Mesenchymal stem cell (in vitro differentiated cells and primary cell): ENCODE data around the gene ATP10A.
A peak's percentile ranks its signal among the peaks of the same experiment; 100 is the strongest.

ENCODE experiments used
- DNase-seq: peaks from one replicate; pipeline ENCODE4 v3.0.0-alpha.2; 2013
- H2AFZ ChIP-seq: one replicate; pipeline ENCODE4 v1.6.1; 2013; ENCODE audit warnings: low read depth, mild to moderate bottlenecking, control low read depth, inconsistent platforms, low read length, moderate library complexity
- H2AK5ac ChIP-seq: 2 replicates; pipeline ENCODE4 v1.6.1; 2013; ENCODE audit warnings: low read length, moderate library complexity, mild to moderate bottlenecking, inconsistent platforms; ENCODE audit not compliant: severe bottlenecking
- H2BK120ac ChIP-seq: one replicate; pipeline ENCODE4 v1.6.1; 2013; ENCODE audit warnings: low read depth, mild to moderate bottlenecking, inconsistent platforms, low read length, moderate library complexity
- H2BK12ac ChIP-seq, 2 experiments: one replicate each; pipeline ENCODE4 v1.6.1; 2013; ENCODE audit warnings: inconsistent platforms in 2 of 2, low read length in 2 of 2, mild to moderate bottlenecking in 2 of 2, moderate library complexity in 2 of 2, control low read depth in 1 of 2
- H2BK15ac ChIP-seq: one replicate; pipeline ENCODE4 v1.6.1; 2013; ENCODE audit warnings: mild to moderate bottlenecking, low read depth, inconsistent platforms; ENCODE audit not compliant: poor library complexity, severe bottlenecking
- H2BK5ac ChIP-seq: 2 replicates; pipeline ENCODE4 v1.6.1; 2013; ENCODE audit warnings: low read depth, mild to moderate bottlenecking, low read length, control low read depth, inconsistent platforms; ENCODE audit not compliant: poor library complexity, severe bottlenecking
- H3K14ac ChIP-seq, 2 experiments: one replicate each; pipeline ENCODE4 v1.6.1; 2013; ENCODE audit warnings: inconsistent platforms in 2 of 2, low read length in 2 of 2, control low read depth in 1 of 2, mild to moderate bottlenecking in 1 of 2, moderate library complexity in 1 of 2
- H3K18ac ChIP-seq, 2 experiments: one replicate each; pipeline ENCODE4 v1.6.1; 2013; ENCODE audit warnings: inconsistent platforms in 2 of 2, low read length in 2 of 2, control low read depth in 1 of 2, low read depth in 1 of 2, mild to moderate bottlenecking in 1 of 2
- H3K23ac ChIP-seq, 2 experiments: one replicate each; pipeline ENCODE4 v1.6.1; 2013; ENCODE audit warnings: inconsistent platforms in 2 of 2, low read length in 2 of 2, mild to moderate bottlenecking in 2 of 2, moderate library complexity in 2 of 2, control low read depth in 1 of 2
- H3K27ac ChIP-seq: 2 replicates; pipeline ENCODE4 v1.5.1; 2013; ENCODE audit warnings: mild to moderate bottlenecking, moderate library complexity, low read length, control low read depth, inconsistent platforms; ENCODE audit not compliant: poor library complexity, severe bottlenecking
- H3K27me3 ChIP-seq, 2 experiments: 2 replicates each; pipeline versions ENCODE4 v1.6.1 to v1.7.0; 2013; ENCODE audit warnings: low read length in 2 of 2, mild to moderate bottlenecking in 2 of 2, moderate library complexity in 2 of 2, control low read depth in 1 of 2, inconsistent platforms in 1 of 2; ENCODE audit not compliant: control insufficient read depth in 1 of 2, insufficient read depth in 1 of 2
- H3K36me3 ChIP-seq, 2 experiments: 2 replicates each; pipeline versions ENCODE4 v1.6.1 to v1.7.0; 2013; ENCODE audit warnings: low read length in 2 of 2, control low read depth in 1 of 2, inconsistent platforms in 1 of 2, low read depth in 1 of 2, mild to moderate bottlenecking in 1 of 2; ENCODE audit not compliant: insufficient read depth in 2 of 2, control insufficient read depth in 1 of 2
- H3K4ac ChIP-seq, 2 experiments: one replicate each; pipeline ENCODE4 v1.6.1; 2013; ENCODE audit warnings: inconsistent platforms in 2 of 2, low read length in 2 of 2, mild to moderate bottlenecking in 2 of 2, moderate library complexity in 2 of 2, control low read depth in 1 of 2, low read depth in 1 of 2
- H3K4me1 ChIP-seq: 2 replicates; pipeline ENCODE4 v1.6.1; 2013; ENCODE audit warnings: low read depth, low read length, control low read depth; ENCODE audit not compliant: control insufficient read depth, insufficient read depth
- H3K4me2 ChIP-seq: 2 replicates; pipeline ENCODE4 v1.6.1; 2013; ENCODE audit warnings: low read length, mild to moderate bottlenecking, inconsistent platforms; ENCODE audit not compliant: poor library complexity, severe bottlenecking
- H3K4me3 ChIP-seq, 2 experiments: 2 replicates each; pipeline versions ENCODE4 v1.5.1 to v1.7.0; 2013; ENCODE audit warnings: low read length in 2 of 2, mild to moderate bottlenecking in 2 of 2, control low read depth in 1 of 2, low read depth in 1 of 2; ENCODE audit not compliant: insufficient read depth in 1 of 2
- H3K79me1 ChIP-seq: replicated peaks from 2 replicates; pipeline ENCODE4 v1.6.1; 2013; ENCODE audit warnings: mild to moderate bottlenecking, control low read depth, low read length, inconsistent platforms; ENCODE audit not compliant: poor library complexity, severe bottlenecking
- H3K9ac ChIP-seq: 2 replicates; pipeline ENCODE4 v1.7.0; 2013; ENCODE audit warnings: mild to moderate bottlenecking, low read length, moderate library complexity
- H3K9me3 ChIP-seq: 2 replicates; pipeline ENCODE4 v1.7.0; 2013; ENCODE audit warnings: mild to moderate bottlenecking, low read length; ENCODE audit not compliant: control insufficient read depth
- H4K8ac ChIP-seq: one replicate; pipeline ENCODE4 v1.6.1; 2013; ENCODE audit warnings: inconsistent platforms, mild to moderate bottlenecking, low read length, moderate library complexity
- H4K91ac ChIP-seq: one replicate; pipeline ENCODE4 v1.6.1; 2013; ENCODE audit warnings: mild to moderate bottlenecking, low read length, inconsistent platforms
- WGBS: methylation state at CpG from one replicate; pipeline ENCODE4 v1.1.7; 2013; ENCODE audit warnings: mixed read lengths; 5-methylcytosine and 5-hydroxymethylcytosine counted together

Gene ATP10A

DNA sequence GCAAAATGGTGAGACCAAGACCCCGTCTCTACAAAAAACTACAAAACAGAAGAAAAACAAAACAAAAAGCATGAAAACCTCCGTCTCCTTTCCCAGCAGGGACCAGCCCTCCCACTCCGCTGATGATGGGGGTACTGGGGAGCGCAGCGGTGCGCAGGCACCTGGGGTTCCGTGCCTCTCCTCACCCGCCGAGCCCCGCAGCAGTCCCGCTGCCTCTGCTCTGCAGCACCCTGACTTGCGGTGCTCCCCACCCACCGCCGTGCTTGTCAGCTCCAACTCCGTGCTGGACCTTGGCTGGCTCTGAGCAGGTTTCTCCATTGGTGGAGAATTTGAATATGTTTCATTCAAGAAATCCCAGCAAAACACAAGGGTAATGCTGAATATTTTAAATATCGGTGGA lies 46.7 kb upstream of the ATP10A start:
- Histone ChIP-seq H2AFZ (no peak overlapping the region), H3K9ac (no peak overlapping the region), H3K27me3 (peaks cover 0 to 4% of the 10 kb centered on the region in 2 experiments), H2BK15ac (no peak overlapping the region), H3K14ac (no peak overlapping the region), H3K18ac (no peak overlapping the region), H3K4me3 (no peak overlapping the region), H2BK120ac (no peak overlapping the region), H2AK5ac (no peak overlapping the region), H3K9me3 (peaks cover 9% of the 10 kb centered on the region), H4K8ac (no peak overlapping the region), H3K27ac (no peak overlapping the region), H2BK5ac (no peak overlapping the region), H3K79me1 (no peaks in the 10 kb centered on the region), H3K23ac (no peak overlapping the region), H2BK12ac (no peak overlapping the region), H4K91ac (no peak overlapping the region), H3K4me1 (no peaks in the 10 kb centered on the region), H3K4me2 (no peak overlapping the region), H3K36me3 (no peaks in the 10 kb centered on the region), H3K4ac (no peak overlapping the region)
- WGBS = 92% methylated on average over 14 of the region's 16 CpGs
- DNase-seq = no peak

GRCh38 chr15:25909325-25909724 lies 46.2 kb upstream of the ATP10A start:
- no peaks in the 10 kb centered on the region for H3K79me1 ChIP-seq
- H3K23ac ChIP-seq = no peak overlapping the region
- WGBS = 84% methylated on average over 21 of the region's 21 CpGs
- H2BK5ac ChIP-seq = no peak overlapping the region
- no peak overlapping the region for H3K14ac ChIP-seq
- H4K8ac ChIP-seq = no peak overlapping the region
- H2AFZ ChIP-seq = no peak overlapping the region
- no peak overlapping the region for H2BK15ac ChIP-seq
- no peak overlapping the region for H3K9ac ChIP-seq
- H3K4me2 ChIP-seq = no peak overlapping the region
- H2BK120ac ChIP-seq = no peak overlapping the region
- no peaks in the 10 kb centered on the region for H3K4me1 ChIP-seq
- H3K36me3 ChIP-seq = no peaks in the 10 kb centered on the region
- no peak overlapping the region for H3K27ac ChIP-seq
- no peak overlapping the region for H3K4me3 ChIP-seq
- DNase-seq = no peak
- peaks cover 0 to 4% of the 10 kb centered on the region in 2 experiments for H3K27me3 ChIP-seq
- no peak overlapping the region for H2AK5ac ChIP-seq
- no peak overlapping the region for H2BK12ac ChIP-seq
- H3K9me3 ChIP-seq = peaks cover 6% of the 10 kb centered on the region
- no peak overlapping the region for H3K18ac ChIP-seq
- H3K4ac ChIP-seq = no peak overlapping the region
- no peak overlapping the region for H4K91ac ChIP-seq

GRCh38 chr15:25905140-25905539 lies 42.0 kb upstream of the ATP10A start:
- Histone ChIP-seq H4K91ac (no peak overlapping the region), H3K9ac (peak overlapping the region; percentile 5), H3K9me3 (no peaks in the 10 kb centered on the region), H3K4me2 (no peak overlapping the region), H2BK15ac (no peak overlapping the region), H2BK12ac (no peak overlapping the region), H3K4me3 (no peak overlapping the region), H3K27ac (no peak overlapping the region), H4K8ac (no peak overlapping the region), H3K4ac (no peak overlapping the region), H3K14ac (no peak overlapping the region), H3K23ac (no peak overlapping the region), H3K36me3 (no peaks in the 10 kb centered on the region), H3K4me1 (peaks cover 12% of the 10 kb centered on the region), H2AFZ (no peak overlapping the region), H2AK5ac (no peak overlapping the region), H2BK5ac (no peak overlapping the region), H3K79me1 (no peaks in the 10 kb centered on the region), H3K27me3 (no peaks in the 10 kb centered on the region), H2BK120ac (no peak overlapping the region), H3K18ac (no peak overlapping the region)
- no peak for DNase-seq
- WGBS = 96% methylated on average over 2 of the region's 2 CpGs

GRCh38 chr15:25903024-25903581 lies 40.0 kb upstream of the ATP10A start:
- Histone ChIP-seq H2BK120ac (no peak overlapping the region), H3K4ac (no peak overlapping the region), H4K91ac (no peak overlapping the region), H3K9me3 (no peaks in the 10 kb centered on the region), H3K36me3 (no peaks in the 10 kb centered on the region), H3K9ac (no peak overlapping the region), H3K79me1 (no peaks in the 10 kb centered on the region), H4K8ac (no peak overlapping the region), H2BK12ac (no peak overlapping the region), H2BK5ac (no peak overlapping the region), H3K4me1 (peaks cover 12% of the 10 kb centered on the region), H2AFZ (no peak overlapping the region), H2BK15ac (no peak overlapping the region), H3K27me3 (no peaks in the 10 kb centered on the region), H3K4me3 (no peak overlapping the region), H3K14ac (no peak overlapping the region), H3K4me2 (no peak overlapping the region), H2AK5ac (peak overlapping the region; percentile 61), H3K27ac (no peak overlapping the region), H3K23ac (no peak overlapping the region), H3K18ac (no peak overlapping the region)
- WGBS = 50% methylated on average over 8 of the region's 10 CpGs
- no peak for DNase-seq
